Measurements from ENCODE around the gene RYR1.

The RYR1 gene

GRCh38 chr19:38519988-38520387, 86.5 kb downstream of the RYR1 start:
- TF ChIP-seq CTCF (IDR thresholded peaks at IDR 0.05; ENCODE audit: low read depth, low read length, missing control alignments), result no peak
- no peak overlapping the region for H3K4me3 ChIP-seq (ENCODE audit: low read depth, low read length)
- no peak for DNase-seq (ENCODE audit: low read depth)

DNA sequence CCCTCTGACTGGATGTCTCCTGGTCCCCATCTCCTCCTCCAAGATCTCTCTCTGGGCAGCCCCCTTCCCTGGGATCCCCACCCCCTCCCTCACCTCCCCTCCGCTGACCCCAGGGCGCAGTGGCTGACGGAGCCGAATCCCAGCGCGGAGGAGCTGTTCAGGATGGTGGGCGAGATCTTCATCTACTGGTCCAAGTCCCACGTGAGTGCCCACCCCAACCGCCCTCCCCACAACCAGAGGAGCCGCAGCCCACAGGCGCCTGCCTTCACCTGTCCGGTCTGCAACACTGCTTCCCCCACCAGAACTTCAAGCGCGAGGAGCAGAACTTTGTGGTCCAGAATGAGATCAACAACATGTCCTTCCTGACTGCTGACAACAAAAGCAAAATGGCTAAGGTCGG, 89.4 kb downstream of the RYR1 start:
- TF ChIP-seq CTCF (IDR thresholded peaks at IDR 0.05; ENCODE audit: low read depth, low read length, missing control alignments), result no peak
- no peak overlapping the region for H3K4me3 ChIP-seq (ENCODE audit: low read depth, low read length)
- DNase-seq (ENCODE audit: low read depth), result no peak

DNA sequence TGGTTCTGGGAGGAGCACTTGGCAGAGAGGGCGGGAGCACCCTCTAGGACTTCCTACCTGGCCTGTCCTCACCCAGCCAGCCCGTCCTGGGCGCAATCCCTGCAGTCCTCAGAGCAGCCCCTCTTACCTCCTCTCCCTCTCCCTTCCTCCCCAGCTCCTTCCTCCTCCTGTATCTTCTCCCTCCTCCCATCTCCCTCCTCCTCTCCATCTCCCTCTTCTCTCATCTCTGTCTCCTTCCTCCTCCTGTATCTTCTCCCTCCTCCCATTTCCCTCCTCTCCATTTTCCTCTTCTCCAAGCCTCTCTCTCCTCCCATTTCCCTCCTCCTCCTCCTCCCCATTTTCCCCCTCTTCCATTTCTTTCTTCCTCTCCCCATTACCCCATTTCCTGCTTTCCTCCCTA, 89.8 kb downstream of the RYR1 start:
- no peak for TF ChIP-seq CTCF (IDR thresholded peaks at IDR 0.05; ENCODE audit: low read depth, low read length, missing control alignments)
- no peak for DNase-seq (ENCODE audit: low read depth)
- H3K4me3 ChIP-seq (ENCODE audit: low read depth, low read length), result no peak overlapping the region

- no peak overlapping the region for H3K4me3 ChIP-seq (ENCODE audit: low read depth, low read length)
- TF ChIP-seq CTCF (IDR thresholded peaks at IDR 0.05; ENCODE audit: low read depth, low read length, missing control alignments), result no peak
- DNase-seq (ENCODE audit: low read depth), result no peak
Measured at GRCh38 chr19:38524369-38524768, 90.9 kb downstream of the RYR1 start.

DNA sequence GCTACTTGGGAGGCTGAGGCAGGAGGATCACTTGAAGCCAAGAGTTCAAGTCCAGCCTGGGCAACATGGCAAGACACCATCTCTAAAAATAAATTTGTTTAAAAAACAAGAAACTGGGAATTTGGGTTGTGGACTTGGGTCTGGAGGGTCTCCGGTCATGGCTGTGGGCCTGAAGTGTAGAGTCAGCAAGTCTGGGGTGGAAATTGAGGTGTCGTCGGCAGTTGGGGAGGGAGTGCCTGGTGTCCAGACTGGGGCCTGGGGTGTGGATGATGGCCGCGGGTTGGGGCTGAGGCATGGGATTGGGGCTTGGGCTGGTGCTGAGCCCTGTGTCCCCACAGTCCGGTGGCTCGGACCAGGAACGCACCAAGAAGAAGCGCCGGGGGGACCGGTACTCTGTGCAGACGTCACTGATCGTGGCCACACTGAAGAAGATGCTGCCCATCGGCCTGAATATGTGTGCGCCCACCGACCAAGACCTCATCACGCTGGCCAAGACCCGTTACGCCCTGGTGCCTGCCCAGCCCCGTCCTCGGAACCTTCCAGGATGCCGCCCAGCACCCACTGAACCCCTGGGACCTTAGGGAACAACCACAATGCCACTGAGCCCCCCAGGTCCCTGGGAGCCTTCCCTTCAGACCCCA, 91.6 kb downstream of the RYR1 start:
- DNase-seq (ENCODE audit: low read depth), result no peak
- no peak overlapping the region for H3K4me3 ChIP-seq (ENCODE audit: low read depth, low read length)
- TF ChIP-seq CTCF (IDR thresholded peaks at IDR 0.05; ENCODE audit: low read depth, low read length, missing control alignments), result no peak

GRCh38 chr19:38526430-38526829, 92.9 kb downstream of the RYR1 start:
- DNase-seq (ENCODE audit: low read depth), result no peak
- no peak overlapping the region for H3K4me3 ChIP-seq (ENCODE audit: low read depth, low read length)
- no peak for TF ChIP-seq CTCF (IDR thresholded peaks at IDR 0.05; ENCODE audit: low read depth, low read length, missing control alignments)

DNA sequence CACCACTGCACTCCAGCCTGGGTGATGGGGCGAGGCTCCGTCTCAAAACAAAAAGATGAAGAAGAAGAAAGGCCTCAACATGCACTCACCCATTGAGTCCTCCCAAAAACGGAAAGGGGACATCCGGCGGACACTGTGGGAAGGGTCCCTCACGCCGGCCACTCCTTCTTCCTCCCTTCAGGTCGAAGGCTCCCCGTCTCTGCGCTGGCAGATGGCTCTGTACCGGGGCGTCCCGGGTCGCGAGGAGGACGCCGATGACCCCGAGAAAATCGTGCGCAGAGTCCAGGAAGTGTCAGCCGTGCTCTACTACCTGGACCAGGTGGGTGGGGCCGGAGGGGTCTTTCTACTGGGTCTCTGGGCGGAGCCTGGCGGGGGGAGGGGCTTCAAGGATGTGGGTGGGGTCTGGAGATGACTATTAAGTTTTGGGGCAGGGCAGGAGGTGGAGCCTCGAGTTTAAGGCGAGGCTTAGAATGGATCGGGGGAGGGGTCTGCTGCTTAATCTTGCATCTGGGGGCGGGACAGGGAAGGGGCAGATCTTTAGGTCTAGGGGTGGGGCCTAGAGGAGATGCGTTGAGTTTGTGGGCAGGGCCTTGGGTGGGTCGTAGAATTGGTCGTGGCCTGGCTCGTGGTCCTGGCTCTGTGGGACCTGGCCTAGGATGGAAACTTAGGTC, 94.1 kb downstream of the RYR1 start:
- no peak for DNase-seq (ENCODE audit: low read depth)
- no peak overlapping the region for H3K4me3 ChIP-seq (ENCODE audit: low read depth, low read length)
- TF ChIP-seq CTCF (IDR thresholded peaks at IDR 0.05; ENCODE audit: low read depth, low read length, missing control alignments), result no peak

Data from GM12864 (cell line).